GM06990 (cell line): ENCODE measurements around the gene WDPCP.

Experiments used
- DNase-seq: peaks from one replicate; pipeline ENCODE4 v3.0.0-alpha.2; 2011; ENCODE audit not compliant: insufficient read length; ENCODE audit errors: extremely low read depth
- H3K27me3 ChIP-seq: replicated peaks from 2 replicates; pipeline ENCODE4 v1.6.0; 2011; ENCODE audit warnings: low read length; ENCODE audit not compliant: control insufficient read depth, insufficient read depth
- H3K36me3 ChIP-seq: 2 replicates; pipeline ENCODE4 v1.5.1; 2011; ENCODE audit warnings: low read length; ENCODE audit not compliant: control insufficient read depth, insufficient read depth
- H3K4me3 ChIP-seq: replicated peaks from 2 replicates; pipeline ENCODE4 v1.5.1; 2011; ENCODE audit warnings: low read depth, mild to moderate bottlenecking, control low read depth, low read length
- CTCF ChIP-seq: IDR thresholded peaks from 2 replicates; pipeline ENCODE4 v1.5.1; 2011; ENCODE audit warnings: low read length, control low read depth, mild to moderate bottlenecking, inconsistent platforms; ENCODE audit not compliant: insufficient read depth, poor library complexity, severe bottlenecking

Gene WDPCP

GRCh38 chr2:63440612-63441011, 147.7 kb downstream of the WDPCP start:
- TF ChIP-seq CTCF: no peak
- no peaks in the 10 kb centered on the region for H3K27me3 ChIP-seq
- no peaks in the 10 kb centered on the region for H3K36me3 ChIP-seq
- H3K4me3 ChIP-seq: no peak overlapping the region
- no peak for DNase-seq

- no peak for DNase-seq
- H3K36me3 ChIP-seq: no peaks in the 10 kb centered on the region
- no peak for TF ChIP-seq CTCF
These were observed 150.1 kb downstream of the WDPCP start for GRCh38 chr2:63438181-63438580.

GRCh38 chr2:63436488-63436887, 151.8 kb downstream of the WDPCP start:
- Histone ChIP-seq H3K36me3 (no peaks in the 10 kb centered on the region), H3K27me3 (no peaks in the 10 kb centered on the region), H3K4me3 (no peak overlapping the region)
- TF ChIP-seq CTCF: no peak
- DNase-seq: no peak

More at GRCh38 chr2:63438181-63438580, 150.1 kb downstream of the WDPCP start:
- H3K27me3 ChIP-seq: no peaks in the 10 kb centered on the region
- no peak overlapping the region for H3K4me3 ChIP-seq

- no peak for TF ChIP-seq CTCF
- DNase-seq: no peak
- Histone ChIP-seq H3K27me3 (no peaks in the 10 kb centered on the region), H3K4me3 (no peak overlapping the region), H3K36me3 (no peaks in the 10 kb centered on the region)
These were observed 153.2 kb downstream of the WDPCP start for GRCh38 chr2:63435070-63435469.

GRCh38 chr2:63434024-63435001, 154.0 kb downstream of the WDPCP start:
- no peak for TF ChIP-seq CTCF
- Histone ChIP-seq H3K4me3 (no peak overlapping the region), H3K36me3 (no peaks in the 10 kb centered on the region), H3K27me3 (no peaks in the 10 kb centered on the region)
- no peak for DNase-seq
